GM18507 (cell line): ENCODE results near the gene CYP2F1.
"Not testable (repeated sequence)": the region's sequence is repeated elsewhere in the genome, so short reads cannot be mapped to it uniquely, and the experiment has no call there.

Source experiments
- DNase-seq: peaks from one replicate; pipeline ENCODE4 v3.0.0; 2011; ENCODE audit warnings: low read depth; ENCODE audit not compliant: insufficient read length; ENCODE audit errors: extremely low spot score
- FAIRE-seq: peaks from 2 replicates; lab custom pipeline; 2011; peaks lifted over from hg19 to GRCh38; lab: Jason Lieb, UNC

The CYP2F1 gene

GRCh38 chr19:41123716-41124294, 9.6 kb downstream of the CYP2F1 start:
- DNase-seq = no peak

GRCh38 chr19:41126765-41127203, 12.6 kb downstream of the CYP2F1 start:
- not testable (repeated sequence) for FAIRE-seq, DNase-seq

More at GRCh38 chr19:41123716-41124294, 9.6 kb downstream of the CYP2F1 start:
- no peak for FAIRE-seq

DNA sequence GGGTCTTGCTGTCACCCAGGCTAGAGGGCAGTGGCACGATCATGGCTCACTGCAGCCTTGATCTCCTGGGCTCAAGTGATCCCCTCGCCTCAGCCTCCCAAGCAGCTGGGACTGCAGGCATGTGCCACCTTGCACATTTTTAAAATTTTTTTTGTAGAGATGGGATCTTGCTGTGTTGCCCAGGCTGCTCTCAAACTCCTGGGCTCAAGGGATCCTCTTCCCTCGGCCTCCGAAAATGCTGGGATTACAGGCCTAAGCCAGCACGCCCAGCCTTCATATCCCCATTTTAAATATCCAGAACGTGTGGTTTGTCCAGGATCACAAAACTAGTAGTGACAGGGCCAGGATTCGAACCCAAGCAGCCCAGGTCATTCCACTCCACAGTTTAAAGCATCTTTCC, 13.1 kb downstream of the CYP2F1 start:
- FAIRE-seq, DNase-seq: not testable (repeated sequence)

DNA sequence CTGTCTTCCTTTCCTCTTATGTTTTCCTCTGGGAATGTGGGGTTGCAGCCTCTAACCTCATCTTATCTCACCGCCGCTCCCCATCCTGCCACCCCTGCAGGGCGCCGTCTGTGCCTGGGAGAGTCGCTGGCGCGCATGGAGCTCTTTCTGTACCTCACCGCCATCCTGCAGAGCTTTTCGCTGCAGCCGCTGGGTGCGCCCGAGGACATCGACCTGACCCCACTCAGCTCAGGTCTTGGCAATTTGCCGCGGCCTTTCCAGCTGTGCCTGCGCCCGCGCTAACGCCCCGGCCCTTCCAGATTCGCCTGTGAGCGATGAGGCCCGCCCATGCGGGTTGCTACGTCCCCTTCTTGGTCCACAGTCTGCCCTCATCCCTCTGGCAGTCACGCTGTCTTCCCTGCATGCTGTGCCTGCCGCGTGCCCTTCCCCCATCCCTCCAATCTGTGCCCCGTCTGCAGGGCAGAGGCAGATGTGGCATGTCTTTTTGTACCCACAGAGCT, 13.6 kb downstream of the CYP2F1 start:
- DNase-seq = not testable (repeated sequence)
- peak; percentile 84 for FAIRE-seq

DNA sequence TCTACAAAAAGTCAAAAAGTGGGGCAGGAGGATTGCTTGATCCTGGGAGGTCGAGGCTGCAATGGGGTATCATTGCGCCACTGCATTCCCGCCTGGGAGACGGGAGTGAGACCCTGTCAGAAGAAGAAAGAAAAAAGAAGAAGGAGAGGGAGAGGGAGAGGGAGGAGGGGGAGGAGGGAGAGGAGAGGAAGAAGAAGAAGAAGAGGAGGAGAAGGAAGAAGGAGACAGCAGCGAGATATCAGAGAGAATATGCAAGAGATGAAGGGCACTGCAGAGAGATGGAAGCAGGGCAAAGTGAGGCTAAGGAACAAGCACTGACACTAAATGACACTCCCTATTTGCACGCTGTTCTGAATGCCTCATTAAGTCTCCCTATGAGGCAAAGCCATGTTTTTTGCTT, 14.5 kb downstream of the CYP2F1 start:
- FAIRE-seq (no peak), DNase-seq (no peak)

- DNase-seq (no peak), FAIRE-seq (no peak)
Observed at GRCh38 chr19:41131186-41131585, 17.0 kb downstream of the CYP2F1 start.

DNA sequence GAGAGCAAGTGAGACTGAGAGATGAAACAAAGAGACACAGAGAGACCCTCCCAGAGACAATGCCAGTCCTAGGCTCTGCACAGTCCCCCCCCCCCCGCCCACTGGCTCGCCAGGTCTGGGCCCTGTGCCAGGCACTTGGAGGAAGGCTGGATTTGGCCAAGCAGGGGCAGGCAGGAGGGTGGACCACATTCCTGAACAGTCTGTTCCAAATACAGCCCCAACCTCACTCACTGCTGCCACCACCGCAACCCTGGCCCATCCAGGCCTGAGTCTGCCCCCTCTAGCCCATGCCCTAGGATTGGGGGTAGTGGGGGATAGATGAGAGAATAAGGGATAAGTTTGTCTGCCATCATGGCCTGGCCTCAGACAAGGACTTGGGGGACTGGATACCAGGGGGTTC, 19.0 kb downstream of the CYP2F1 start:
- FAIRE-seq = no peak
- DNase-seq = no peak

- no peak for FAIRE-seq
- no peak for DNase-seq
Observed at GRCh38 chr19:41134616-41135015, 20.4 kb downstream of the CYP2F1 start.

- DNase-seq = not testable (repeated sequence)
- FAIRE-seq = peak; percentile 92
Observed at GRCh38 chr19:41135390-41136384, 21.5 kb downstream of the CYP2F1 start.

DNA sequence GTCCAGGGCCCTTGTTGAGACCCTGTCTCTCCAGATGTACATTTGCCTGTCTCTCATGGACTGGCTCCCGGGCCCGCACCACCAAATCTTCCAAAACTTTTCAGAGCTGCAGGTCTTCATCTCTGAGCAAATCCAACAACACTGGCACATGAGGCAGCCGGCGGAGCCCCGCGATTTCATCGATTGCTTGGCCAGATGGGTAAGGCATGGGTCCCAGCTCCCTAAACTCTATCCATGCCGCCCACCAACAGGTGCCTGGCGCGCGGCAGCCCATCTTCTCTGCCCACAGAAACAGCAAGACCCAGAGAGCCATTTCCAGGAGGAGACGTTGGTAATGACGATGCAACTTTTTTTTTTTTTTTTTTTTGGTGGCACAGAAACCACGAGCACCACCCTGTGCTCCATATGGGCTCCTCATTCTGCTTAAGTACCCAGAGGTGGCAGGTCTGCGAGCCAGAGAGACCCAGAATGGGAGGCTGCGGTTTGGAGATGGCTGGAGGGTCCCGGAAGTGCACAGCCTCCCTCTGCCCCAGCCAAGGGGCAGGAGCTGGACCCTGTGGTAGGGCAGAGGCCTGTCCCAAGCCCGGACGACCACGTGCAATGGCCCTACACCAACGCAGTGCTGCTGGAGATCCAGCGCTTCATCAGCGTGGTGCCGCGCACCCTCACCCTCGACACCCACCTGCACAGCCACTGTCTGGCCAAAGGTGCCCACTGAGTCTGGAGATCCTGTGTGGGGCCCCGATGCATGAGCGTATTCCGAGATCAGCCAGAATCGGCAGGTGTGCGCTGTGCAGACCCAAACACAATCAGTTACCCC, 22.6 kb downstream of the CYP2F1 start:
- no peak for FAIRE-seq
- no peak for DNase-seq

- FAIRE-seq = peak; percentile 56
Observed at GRCh38 chr19:41144403-41144802, 30.2 kb downstream of the CYP2F1 start.

GRCh38 chr19:41149831-41150230, 35.6 kb downstream of the CYP2F1 start:
- FAIRE-seq = no peak

More at GRCh38 chr19:41144403-41144802, 30.2 kb downstream of the CYP2F1 start:
- DNase-seq = peak; percentile 28

GRCh38 chr19:41150986-41151385, 36.8 kb downstream of the CYP2F1 start:
- DNase-seq, FAIRE-seq: not testable (repeated sequence)

More at GRCh38 chr19:41149831-41150230, 35.6 kb downstream of the CYP2F1 start:
- DNase-seq = no peak

GRCh38 chr19:41154060-41154459, 39.8 kb downstream of the CYP2F1 start:
- no peak for FAIRE-seq

GRCh38 chr19:41156207-41156606, 42.0 kb downstream of the CYP2F1 start:
- no peak for DNase-seq
- FAIRE-seq = no peak

More at GRCh38 chr19:41154060-41154459, 39.8 kb downstream of the CYP2F1 start:
- no peak for DNase-seq

DNA sequence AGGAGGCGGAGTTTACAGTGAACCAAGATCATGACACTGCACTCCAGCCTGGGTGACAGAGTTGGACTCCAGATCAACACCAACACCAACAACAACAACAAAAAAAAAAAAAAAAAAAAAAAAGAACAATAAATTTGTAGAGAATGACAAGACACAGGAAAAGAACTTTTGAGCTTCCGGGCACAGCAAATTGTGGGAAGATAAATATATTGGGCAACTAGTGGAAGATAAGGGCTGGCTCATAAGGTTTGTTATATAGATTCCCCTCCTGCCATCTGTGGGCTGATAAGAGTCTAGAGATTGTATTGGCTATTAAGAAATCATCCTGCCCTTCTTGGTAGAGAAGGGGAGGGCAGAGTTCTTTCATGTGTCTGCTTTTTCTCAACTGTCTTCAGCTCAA, 45.6 kb downstream of the CYP2F1 start:
- no peak for DNase-seq
- no peak for FAIRE-seq

- DNase-seq (no peak), FAIRE-seq (no peak)
Observed at GRCh38 chr19:41161903-41162302, 47.7 kb downstream of the CYP2F1 start.

- DNase-seq (no peak), FAIRE-seq (no peak)
Observed at GRCh38 chr19:41166944-41167804, 52.9 kb downstream of the CYP2F1 start.
